Trophoblast cell (in vitro differentiated cells and primary cell): ENCODE measurements around the gene CNRIP1.

Experiments used
- DNase-seq, 2 donors: peaks; one replicate each; pipeline ENCODE4 v3.0.0-alpha.2; 2016
- H2AFZ ChIP-seq: 2 replicates; pipeline ENCODE4 v1.6.1; 2013; ENCODE audit warnings: low read length, moderate library complexity, mild to moderate bottlenecking; ENCODE audit not compliant: insufficient read depth, poor library complexity
- H2AK5ac ChIP-seq: 2 replicates; pipeline ENCODE4 v1.6.1; 2013; ENCODE audit warnings: mild to moderate bottlenecking, low read length
- H2BK120ac ChIP-seq: 2 replicates; pipeline ENCODE4 v1.6.1; 2013; ENCODE audit warnings: low read length, mild to moderate bottlenecking, moderate library complexity; ENCODE audit not compliant: insufficient read depth, poor library complexity
- H2BK12ac ChIP-seq: 2 replicates; pipeline ENCODE4 v1.6.1; 2013; ENCODE audit warnings: mild to moderate bottlenecking, low read length, moderate library complexity
- H2BK5ac ChIP-seq: 2 replicates; pipeline ENCODE4 v1.6.1; 2013; ENCODE audit warnings: low read length, low read depth, moderate library complexity, mild to moderate bottlenecking; ENCODE audit not compliant: poor library complexity
- H3K14ac ChIP-seq: 2 replicates; pipeline ENCODE4 v1.6.1; 2013; ENCODE audit warnings: mild to moderate bottlenecking, low read length
- H3K18ac ChIP-seq: 2 replicates; pipeline ENCODE4 v1.6.1; 2013; ENCODE audit warnings: mild to moderate bottlenecking, low read length
- H3K23ac ChIP-seq: 2 replicates; pipeline ENCODE4 v1.6.1; 2013; ENCODE audit warnings: low read length
- H3K27ac ChIP-seq: 2 replicates; pipeline ENCODE4 v1.5.1; 2013; ENCODE audit warnings: low read depth, mild to moderate bottlenecking, inconsistent platforms, low read length, moderate library complexity
- H3K27me3 ChIP-seq: 2 replicates; pipeline ENCODE4 v1.6.1; 2013; ENCODE audit warnings: inconsistent platforms, mild to moderate bottlenecking, low read length, moderate library complexity; ENCODE audit not compliant: insufficient read depth
- H3K36me3 ChIP-seq, 2 experiments: 1 replicate in 1 of 2; 2 replicates in 1 of 2; pipeline ENCODE4 v1.6.1; 2013; ENCODE audit warnings: low read length in 2 of 2, mild to moderate bottlenecking in 2 of 2, moderate library complexity in 1 of 2; ENCODE audit not compliant: insufficient read depth in 2 of 2, control insufficient read depth in 1 of 2
- H3K4ac ChIP-seq: 2 replicates; pipeline ENCODE4 v1.6.1; 2013; ENCODE audit warnings: low read depth, mild to moderate bottlenecking, low read length, moderate library complexity
- H3K4me1 ChIP-seq, 2 experiments: 1 replicate in 1 of 2; 2 replicates in 1 of 2; pipeline ENCODE4 v1.6.1; 2013; ENCODE audit warnings: low read length in 2 of 2, mild to moderate bottlenecking in 2 of 2, moderate library complexity in 1 of 2; ENCODE audit not compliant: insufficient read depth in 2 of 2, control insufficient read depth in 1 of 2
- H3K4me2 ChIP-seq: 2 replicates; pipeline ENCODE4 v1.6.1; 2013; ENCODE audit warnings: inconsistent platforms, mild to moderate bottlenecking, low read length, moderate library complexity
- H3K4me3 ChIP-seq: 2 replicates; pipeline ENCODE4 v1.5.1; 2013; ENCODE audit warnings: mild to moderate bottlenecking, low read depth, low read length, inconsistent platforms
- H3K79me1 ChIP-seq: one replicate; pipeline ENCODE4 v1.6.1; 2013; ENCODE audit warnings: low read length
- H3K79me2 ChIP-seq: 2 replicates; pipeline ENCODE4 v1.6.1; 2013; ENCODE audit warnings: low read length, mild to moderate bottlenecking; ENCODE audit not compliant: control insufficient read depth, insufficient read depth, poor library complexity
- H3K9ac ChIP-seq: 2 replicates; pipeline ENCODE4 v1.6.1; 2013; ENCODE audit warnings: mild to moderate bottlenecking, low read length
- H3K9me3 ChIP-seq: 2 replicates; pipeline ENCODE4 v1.6.1; 2013; ENCODE audit warnings: low read depth, mild to moderate bottlenecking, control low read depth, inconsistent platforms, low read length; ENCODE audit not compliant: insufficient read depth
- H4K12ac ChIP-seq: 2 replicates; pipeline ENCODE4 v1.6.1; 2013; ENCODE audit warnings: low read depth, mild to moderate bottlenecking, low read length, moderate library complexity
- H4K8ac ChIP-seq: 2 replicates; pipeline ENCODE4 v1.6.1; 2013; ENCODE audit warnings: low read depth, mild to moderate bottlenecking, low read length, moderate library complexity
- H4K91ac ChIP-seq: one replicate; pipeline ENCODE4 v1.6.1; 2013; ENCODE audit warnings: low read depth, mild to moderate bottlenecking, low read length, moderate library complexity
- WGBS: extraction: QIAGEN DNeasy Blood & Tissue Kit; methylation state at CpG from one replicate; pipeline ENCODE4 v1.1.7; 2013; ENCODE audit warnings: missing lambda C conversion rate; ENCODE audit not compliant: insufficient read length, insufficient coverage; ENCODE audit errors: extremely low coverage; 5-methylcytosine and 5-hydroxymethylcytosine counted together

The CNRIP1 gene

DNA sequence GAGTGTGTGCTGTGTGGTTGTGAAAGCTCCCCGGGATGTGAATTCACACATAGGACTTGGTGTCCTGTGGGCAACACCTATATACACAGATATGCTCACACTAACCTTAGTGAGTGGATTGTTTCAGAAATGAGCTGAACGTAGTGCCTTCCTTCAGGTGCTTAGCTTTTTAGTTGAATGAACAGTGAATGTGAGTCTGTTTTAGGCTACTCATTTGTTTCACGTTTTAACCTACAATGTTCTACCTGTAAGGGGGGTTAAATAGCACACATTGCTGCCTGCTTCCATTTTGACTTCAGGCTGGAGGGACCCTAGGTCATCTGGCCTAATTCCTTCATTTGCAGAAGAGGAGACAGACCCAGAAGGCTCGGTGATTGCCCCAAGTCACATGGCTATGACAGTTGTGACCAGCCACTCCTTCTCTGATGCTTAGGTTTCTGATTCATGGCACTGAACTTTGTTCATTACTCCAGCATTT, 46.4 kb upstream of the CNRIP1 start:
- Histone ChIP-seq H4K12ac (no peak overlapping the region), H3K79me1 (no peaks in the 10 kb centered on the region), H3K14ac (no peak overlapping the region), H3K4me3 (no peak overlapping the region), H2BK120ac (no peak overlapping the region), H3K4ac (no peak overlapping the region), H3K9me3 (no peaks in the 10 kb centered on the region), H3K23ac (no peak overlapping the region), H2AK5ac (no peak overlapping the region), H3K9ac (no peak overlapping the region), H2AFZ (no peak overlapping the region), H3K4me1 (peaks cover 0 to 3% of the 10 kb centered on the region in 2 experiments), H3K36me3 (no peaks in the 10 kb centered on the region), H3K27me3 (no peaks in the 10 kb centered on the region), H2BK12ac (no peak overlapping the region), H4K8ac (no peak overlapping the region), H2BK5ac (no peak overlapping the region), H3K79me2 (no peaks in the 10 kb centered on the region), H3K18ac (no peak overlapping the region), H4K91ac (no peak overlapping the region), H3K27ac (no peak overlapping the region), H3K4me2 (no peak overlapping the region)
- no CpG with 5 or more reads among the region's 4 CpGs for WGBS
- no peak for DNase-seq

DNA sequence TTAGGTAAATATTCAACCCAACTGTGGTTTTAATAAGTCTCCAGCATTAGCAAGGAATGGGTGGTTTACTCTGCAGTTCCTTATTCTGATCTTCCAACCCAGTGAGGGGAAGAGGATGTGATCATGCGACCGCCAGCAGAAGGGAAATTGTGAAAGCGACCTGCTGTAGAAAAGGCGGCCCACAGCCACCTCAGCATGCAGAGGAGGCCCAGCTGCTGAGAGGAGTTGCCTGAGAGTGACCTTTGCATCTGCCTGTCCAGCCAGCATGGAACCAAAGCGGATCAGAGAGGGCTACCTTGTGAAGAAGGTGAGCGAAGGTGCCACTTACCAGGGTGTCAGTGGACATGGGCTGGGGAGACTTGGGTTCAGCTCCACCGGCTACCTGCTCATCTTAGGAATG, 45.3 kb upstream of the CNRIP1 start, which contains the start of gene PLEK:
PLEK (plus strand) TSS at position 196 of the 400 bp plus-strand sequence; CDS start at position 266, 70 bp downstream.
- Histone ChIP-seq H3K9me3 (no peaks in the 10 kb centered on the region), H3K27me3 (no peaks in the 10 kb centered on the region), H3K18ac (no peak within 1 kb of the TSS), H3K36me3 (no peaks in the 10 kb centered on the region), H2AFZ (no peak within 1 kb of the TSS), H3K27ac (no peak within 1 kb of the TSS), H4K8ac (no peak within 1 kb of the TSS), H3K14ac (no peak within 1 kb of the TSS), H3K4me3 (no peak within 1 kb of the TSS), H2BK12ac (no peak within 1 kb of the TSS), H3K79me1 (no peaks in the 10 kb centered on the region), H3K4me2 (no peak within 1 kb of the TSS), H3K23ac (no peak within 1 kb of the TSS), H2BK5ac (no peak within 1 kb of the TSS), H2AK5ac (no peak within 1 kb of the TSS), H4K91ac (no peak within 1 kb of the TSS), H3K79me2 (no peaks in the 10 kb centered on the region), H2BK120ac (no peak within 1 kb of the TSS), H3K4ac (no peak within 1 kb of the TSS), H4K12ac (no peak within 1 kb of the TSS), H3K4me1 (peaks cover 0 to 3% of the 10 kb centered on the region in 2 experiments), H3K9ac (no peak within 1 kb of the TSS)
- DNase-seq = peak; percentile 10 to 38
- WGBS = no CpG with 5 or more reads among the region's 7 CpGs

DNA sequence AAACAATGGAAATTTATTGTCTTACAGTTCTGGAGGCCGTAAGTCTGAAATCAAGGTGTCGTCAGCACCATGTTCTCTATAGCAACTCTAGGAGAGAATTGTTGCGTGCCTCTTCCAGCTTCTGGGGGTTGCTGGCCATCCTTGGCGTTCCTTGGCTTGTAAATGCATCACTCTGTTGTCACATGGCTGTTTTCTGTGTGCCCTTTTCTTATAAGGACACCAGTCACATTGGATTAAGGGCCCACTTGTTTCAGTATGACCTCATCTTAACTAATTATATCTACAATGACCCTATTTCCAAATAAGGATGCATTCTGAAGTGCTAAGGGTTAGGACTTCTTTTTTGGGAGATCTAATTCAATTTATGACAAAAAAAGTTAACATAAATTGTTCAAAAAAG, 44.0 kb upstream of the CNRIP1 start:
- DNase-seq = no peak
- H2BK120ac ChIP-seq = no peak overlapping the region
- H4K8ac ChIP-seq = no peak overlapping the region
- no peak overlapping the region for H4K12ac ChIP-seq
- no peak overlapping the region for H2AK5ac ChIP-seq
- no peak overlapping the region for H3K23ac ChIP-seq
- H3K4me3 ChIP-seq = no peak overlapping the region
- H3K4ac ChIP-seq = no peak overlapping the region
- H3K4me1 ChIP-seq = peaks cover 0 to 3% of the 10 kb centered on the region in 2 experiments
- no peaks in the 10 kb centered on the region for H3K9me3 ChIP-seq
- H3K79me1 ChIP-seq = no peaks in the 10 kb centered on the region
- H4K91ac ChIP-seq = no peak overlapping the region
- no peak overlapping the region for H3K18ac ChIP-seq
- H2BK5ac ChIP-seq = no peak overlapping the region
- no peak overlapping the region for H2AFZ ChIP-seq
- H3K9ac ChIP-seq = no peak overlapping the region
- H3K27me3 ChIP-seq = no peaks in the 10 kb centered on the region
- WGBS = no CpG with 5 or more reads among the region's 4 CpGs
- H3K4me2 ChIP-seq = no peak overlapping the region
- no peak overlapping the region for H3K14ac ChIP-seq
- H3K79me2 ChIP-seq = no peaks in the 10 kb centered on the region
- no peaks in the 10 kb centered on the region for H3K36me3 ChIP-seq
- H2BK12ac ChIP-seq = no peak overlapping the region
- no peak overlapping the region for H3K27ac ChIP-seq

- H3K4ac ChIP-seq = no peak overlapping the region
- H3K4me3 ChIP-seq = peak overlapping the region; percentile 28
- no peak overlapping the region for H4K12ac ChIP-seq
- H3K9ac ChIP-seq = no peak overlapping the region
- H2BK120ac ChIP-seq = no peak overlapping the region
- H4K8ac ChIP-seq = no peak overlapping the region
- WGBS = no CpG with 5 or more reads among the region's 7 CpGs
- no peak overlapping the region for H3K23ac ChIP-seq
- no peak overlapping the region for H3K18ac ChIP-seq
- no peak overlapping the region for H3K27ac ChIP-seq
- DNase-seq = no peak
- no peak overlapping the region for H2AFZ ChIP-seq
- no peak overlapping the region for H4K91ac ChIP-seq
- H2BK12ac ChIP-seq = no peak overlapping the region
- no peaks in the 10 kb centered on the region for H3K79me2 ChIP-seq
- H3K4me1 ChIP-seq = peaks cover 0 to 3% of the 10 kb centered on the region in 2 experiments
- H3K36me3 ChIP-seq = no peaks in the 10 kb centered on the region
- no peak overlapping the region for H3K14ac ChIP-seq
- H3K79me1 ChIP-seq = no peaks in the 10 kb centered on the region
- H2BK5ac ChIP-seq = no peak overlapping the region
- no peaks in the 10 kb centered on the region for H3K27me3 ChIP-seq
- H3K4me2 ChIP-seq = no peak overlapping the region
- H2AK5ac ChIP-seq = no peak overlapping the region
- H3K9me3 ChIP-seq = no peaks in the 10 kb centered on the region
These were observed 43.0 kb upstream of the CNRIP1 start for GRCh38 chr2:68362749-68363148.
